Transverse colon (tissue), 4 donors: Measurements from ENCODE around the gene CDH18.

Source experiments
- CTCF ChIP-seq, 5 experiments: fragments of 200-600 bp in 3 of 5; fragments of 450-650 bp in 2 of 5; sonication (generic) in 3 of 5; IDR thresholded peaks; 1 replicate in 2 of 5; 2 replicates in 3 of 5; pipeline ENCODE4 v1.5.1; 2016 to 2017; ENCODE audit warnings: antibody characterized with exemption in 5 of 5, inconsistent platforms in 3 of 5, mild to moderate bottlenecking in 2 of 5, moderate library complexity in 1 of 5
- EP300 ChIP-seq: sonication (generic); formaldehyde crosslinking; IDR thresholded peaks from one replicate; pipeline ENCODE4 v1.6.1; 2017; ENCODE audit warnings: antibody characterized with exemption, low read depth
- POLR2A ChIP-seq: fragments of 450-650 bp; IDR thresholded peaks from one replicate; pipeline ENCODE4 v1.6.1; 2016; ENCODE audit warnings: antibody characterized with exemption, mild to moderate bottlenecking, moderate library complexity
- POLR2AphosphoS5 ChIP-seq, 3 donors: sonication (generic); formaldehyde crosslinking; IDR thresholded peaks; one replicate each; pipeline ENCODE4 v1.6.1; 2016; ENCODE audit warnings: antibody characterized with exemption in 3 of 3

DNA sequence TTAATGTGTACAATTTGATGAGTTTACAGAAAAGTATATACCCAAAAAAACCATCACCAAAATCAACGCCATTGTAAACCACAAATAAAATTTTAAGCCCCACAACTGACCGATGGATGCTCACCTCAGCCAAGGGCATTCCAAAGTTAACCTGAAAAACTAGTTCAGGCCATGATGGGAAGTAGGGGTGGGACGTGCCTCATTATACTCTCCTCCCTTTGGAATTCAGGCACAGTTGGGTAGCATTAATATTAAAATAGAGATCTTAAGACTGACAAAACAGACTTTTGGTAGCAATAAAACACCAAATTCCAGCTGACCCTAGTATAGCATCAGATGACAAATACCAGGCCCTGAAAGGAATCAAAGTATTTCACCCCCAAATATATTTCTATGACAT is 129.0 kb downstream of the CDH18 start:
- TF ChIP-seq EP300 (no peak), CTCF (IDR thresholded peaks at IDR 0.05) (no peak), POLR2A (no peak), POLR2AphosphoS5 (IDR thresholded peaks at IDR 0.05) (no peak)
